Stimulated activated CD8-positive, alpha-beta memory T cell treated with anti-CD3 and anti-CD28 coated beads, Interleukin-12 subunit alpha, Interleukin-12 subunit beta, amount 100 ng/mL, for 1 hour (primary cell): ENCODE data around the gene OSER1.

Source experiments
- DNase-seq: peaks from one replicate; pipeline ENCODE4 v3.0.0-alpha.2; 2020; ENCODE audit warnings: low read depth

OSER1 gene

GRCh38 chr20:44174996-44175765 is 35.4 kb downstream of the OSER1 start:
- DNase-seq = no peak

DNA sequence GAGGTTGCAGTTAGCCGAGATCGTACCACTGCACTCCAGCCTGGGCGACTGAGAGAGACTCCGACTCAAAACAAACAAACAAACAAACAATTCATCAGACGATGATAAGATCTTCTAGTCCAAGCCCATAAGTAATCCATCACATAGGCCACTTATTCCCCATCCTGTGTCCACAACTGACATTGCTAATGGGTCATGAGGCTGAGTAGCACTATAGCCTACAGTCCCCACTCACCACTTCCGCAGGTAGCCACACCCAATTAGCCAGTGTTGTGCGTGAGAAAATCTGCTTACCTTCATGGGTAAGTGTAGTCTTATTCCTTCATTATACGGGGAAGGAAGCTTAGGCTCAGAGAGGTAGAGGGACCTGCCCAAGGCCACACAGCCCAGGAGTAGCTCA is 36.7 kb downstream of the OSER1 start:
- no peak for DNase-seq

DNA sequence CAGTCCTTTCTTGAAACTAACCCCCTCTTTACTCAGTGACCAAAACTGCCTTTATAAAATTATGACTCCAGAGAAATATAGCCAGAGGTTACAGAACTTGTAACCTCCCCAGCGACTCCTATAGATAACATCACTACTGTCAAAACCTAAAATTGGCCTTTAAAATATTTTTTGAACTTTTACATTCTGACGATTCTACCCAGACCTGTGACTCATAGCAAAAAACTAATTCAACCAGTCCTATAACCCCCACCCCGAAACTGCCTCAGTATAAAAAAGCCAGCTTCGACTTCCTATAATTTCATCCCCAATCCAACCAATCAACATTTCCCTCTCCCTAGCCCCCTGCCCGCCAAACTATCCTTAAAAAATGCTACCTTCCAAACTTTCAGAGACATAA is 37.5 kb downstream of the OSER1 start:
- DNase-seq = no peak

DNA sequence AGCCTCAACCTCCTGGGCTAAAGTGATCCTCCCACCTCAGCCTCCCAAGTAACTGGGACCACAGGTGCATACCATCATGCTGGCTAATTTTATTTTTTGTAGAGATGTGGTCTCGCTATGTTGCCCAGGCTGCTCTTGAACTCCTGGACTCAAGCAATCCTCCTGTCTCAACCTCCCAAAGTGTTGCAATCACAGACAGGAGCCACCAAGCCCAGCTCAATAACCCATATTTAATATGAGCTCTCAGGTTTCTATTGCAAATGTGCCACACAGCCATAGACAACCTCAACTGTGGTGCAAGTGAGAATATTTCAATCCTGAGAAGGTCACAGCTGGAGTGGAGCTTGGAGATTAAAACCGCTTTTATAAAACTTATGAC is 38.0 kb downstream of the OSER1 start:
- DNase-seq = no peak

GRCh38 chr20:44171775-44172571 is 38.6 kb downstream of the OSER1 start:
- no peak for DNase-seq

- DNase-seq = no peak
These were observed 39.7 kb downstream of the OSER1 start for GRCh38 chr20:44170816-44171410.

DNA sequence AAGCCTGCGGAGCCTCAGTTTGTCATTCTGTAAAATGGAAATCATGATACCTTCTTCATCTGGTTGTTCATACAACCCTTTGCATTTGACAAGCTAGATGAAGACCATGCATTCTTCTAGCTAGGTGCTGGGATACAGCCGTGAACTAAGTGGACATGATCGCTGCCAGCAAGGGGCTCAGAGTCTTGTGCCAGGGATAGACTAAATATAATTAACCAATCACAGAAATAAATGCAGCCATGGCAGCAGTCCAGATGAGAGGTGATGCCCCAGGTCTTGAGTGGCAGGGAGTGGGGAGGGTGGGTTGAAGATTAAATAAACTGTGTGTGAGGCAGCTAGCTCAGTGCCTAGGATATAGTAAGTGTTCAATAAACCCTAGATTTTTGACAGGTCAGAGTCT is 42.8 kb downstream of the OSER1 start:
- DNase-seq = no peak

GRCh38 chr20:44166477-44166876 is 44.1 kb downstream of the OSER1 start:
- DNase-seq = no peak

- no peak for DNase-seq
These were observed 44.6 kb downstream of the OSER1 start for GRCh38 chr20:44166008-44166407.

DNA sequence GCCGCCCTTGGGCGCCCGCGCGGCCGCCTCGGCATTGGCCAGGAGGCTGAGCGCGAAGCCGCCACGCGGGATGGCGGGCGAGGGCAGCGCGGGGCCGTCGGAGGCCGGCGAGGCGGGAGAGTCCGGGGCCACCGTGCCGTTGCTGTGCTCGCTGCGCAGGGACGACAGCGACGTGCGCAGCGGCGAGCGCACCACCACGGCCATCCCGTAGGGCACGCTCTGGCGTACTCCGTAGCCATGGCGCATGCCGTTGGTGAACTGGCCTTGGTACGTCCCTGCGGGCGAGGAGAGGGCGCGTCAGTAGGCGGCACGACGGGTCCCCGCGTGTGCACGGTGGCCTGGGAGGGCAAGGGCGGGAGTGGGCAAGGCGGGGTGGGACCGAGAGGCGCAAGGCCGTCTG is 50.4 kb downstream of the OSER1 start:
- no peak for DNase-seq

GRCh38 chr20:44159711-44160110 is 50.9 kb downstream of the OSER1 start:
- no peak for DNase-seq

DNA sequence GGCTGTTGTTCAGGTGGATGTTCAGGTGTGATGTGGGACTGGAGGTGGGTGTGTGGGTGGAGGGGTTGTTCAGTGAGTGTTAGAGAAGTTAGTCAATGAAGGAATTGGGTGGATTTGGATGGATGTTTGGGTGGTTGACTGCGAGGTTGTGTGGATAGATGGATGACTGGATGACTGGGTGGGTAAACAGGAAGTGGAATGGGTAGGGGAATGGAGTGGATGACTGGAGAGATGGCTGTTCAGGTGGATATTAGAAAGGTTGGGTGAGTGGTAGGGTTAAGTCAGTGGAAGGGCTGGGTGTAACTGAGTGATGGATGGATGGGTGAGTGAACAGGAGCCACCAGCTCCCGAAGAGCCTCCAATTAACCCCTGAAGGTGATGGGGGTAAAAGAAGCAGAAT is 51.4 kb downstream of the OSER1 start:
- DNase-seq = no peak

- DNase-seq = no peak
These were observed 53.5 kb downstream of the OSER1 start for GRCh38 chr20:44157061-44157460.

GRCh38 chr20:44154521-44155001 is 56.0 kb downstream of the OSER1 start:
- DNase-seq = no peak

GRCh38 chr20:44153636-44154043 is 56.9 kb downstream of the OSER1 start:
- no peak for DNase-seq

GRCh38 chr20:44151621-44152416 is 58.8 kb downstream of the OSER1 start:
- DNase-seq = no peak

DNA sequence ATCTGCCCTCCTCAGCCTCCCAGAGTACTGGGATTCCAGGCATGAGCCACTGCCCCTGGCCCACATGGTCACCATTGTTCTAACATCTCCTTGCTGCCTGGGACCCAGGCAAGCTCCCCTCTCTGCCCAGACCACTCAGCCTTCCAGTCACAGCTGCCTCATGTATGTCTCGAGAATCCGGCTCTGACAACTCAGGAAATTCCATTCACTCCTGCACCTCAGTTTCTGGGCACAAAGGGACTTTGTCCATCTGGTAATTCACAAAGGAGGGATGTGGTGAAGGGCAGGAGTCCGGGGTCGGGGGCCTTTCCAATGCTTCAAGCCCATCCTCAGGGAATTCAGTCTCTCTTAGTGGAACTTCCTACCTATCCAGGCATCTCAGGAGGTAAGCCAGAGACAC is 64.3 kb downstream of the OSER1 start:
- no peak for DNase-seq
